Pancreas (tissue), 10 donors: Measurements from ENCODE around the gene HIVEP3. TPM values are rescaled to one million over a fixed set of nuclear protein-coding genes. Genes with fewer than 3 reads are reported as not detected.

Experiments
- ATAC-seq, 4 donors: fragments of 200-7000 bp; cut with Tn5 transposase; one replicate each; pipeline versions ENCODE4 v1.8.0 to v1.9.1; 2020; ENCODE audit warnings: mild to moderate bottlenecking in 4 of 4, moderate library complexity in 4 of 4
- DNase-seq, 6 donors: peaks; one replicate each; pipeline ENCODE4 v3.0.0-alpha.2; 2020
- FAIRE-seq: peaks from 2 replicates; lab custom pipeline; 2012; peaks lifted over from hg19 to GRCh38; lab: Jason Lieb, UNC
- H3K27ac ChIP-seq, 4 donors: fragments of 200-600 bp; sonication (generic); 1 replicate in 3 of 4; 2 replicates in 1 of 4; pipeline versions ENCODE4 v1.5.0 to v1.8.0; 2020
- H3K27me3 ChIP-seq, 4 donors: fragments of 200-600 bp; one replicate each; pipeline ENCODE4 v1.8.0; 2021
- H3K36me3 ChIP-seq, 3 donors: fragments of 200-600 bp; sonication (generic) in 1 of 3; one replicate each; pipeline versions ENCODE4 v1.5.0 to v1.8.0; 2020 to 2021
- H3K4me1 ChIP-seq, 3 donors: fragments of 200-600 bp; one replicate each; pipeline ENCODE4 v1.8.0; 2021
- H3K4me3 ChIP-seq, 4 donors: fragments of 200-600 bp; sonication (generic) in 2 of 4; one replicate each; pipeline versions ENCODE4 v1.5.0 to v1.8.0; 2020 to 2021
- H3K9me3 ChIP-seq, 4 donors: fragments of 200-600 bp; one replicate each; pipeline ENCODE4 v1.8.0; 2021
- CTCF ChIP-seq, 4 donors: fragments of 200-600 bp; sonication (generic) in 3 of 4; IDR thresholded peaks; one replicate each; pipeline versions ENCODE4 v1.5.0 to v1.8.0; 2021; ENCODE audit warnings: antibody characterized with exemption in 4 of 4
- WGBS, 2 donors: extraction: QIAGEN DNeasy Blood & Tissue Kit; methylation state at CpG; one replicate each; pipeline ENCODE4 v1.1.7; 2013; 5-methylcytosine and 5-hydroxymethylcytosine counted together
- intact Hi-C, 3 donors: fragments of 100-400 bp; cut with DNase I; formaldehyde crosslinking; loops; one replicate each; pipeline versions ENCODE4 v1.11.1 to v1.14.2; 2022
- polyA plus RNA-seq, 2 donors: library from polyadenylated mRNA; stranded (reverse); fragments of 200-250 nt; gene quantifications; one replicate each; pipeline ENCODE4 v1.2.3, GENCODE V29; 2013
- total RNA-seq, 6 donors: library from RNA; stranded (reverse); fragmentation: NEBNext Ultra II Directional in 4 of 6; extraction: Animal tissue kit (Norgen Biotek cat#: 25700) in 4 of 6; gene quantifications; one replicate each; pipeline versions ENCODE4 v1.2.1 to v1.2.4, GENCODE V29; 2021 to 2023
- donor health status: healthy with polysubstance abuse.
- donor health status: DM: no; HTN: no; CAD: no; lungs with moderate emphysema.
- donor health status: DM: no; HTN: no; CAD: no.
- donor health status: control.
- donor health status: control.
- donor health status: Bipolar disorder and iron deficiency.
- donor health status: DM: yes; HTN: yes; CAD: no.
- donor health status: DM: no; HTN: no; CAD: no.
- donor health status: DM: no; HTN: no; CAD: no.
- donor health status: DM: yes; HTN: yes; CAD: no.

The HIVEP3 gene
- total and polyA plus RNA-seq, 8 donors = 2.7 to 5.0 (median 3.1) TPM

- Histone ChIP-seq H3K36me3 (no peaks in the 10 kb centered on the region), H3K27me3 (no peaks in the 10 kb centered on the region), H3K9me3 (no peaks in the 10 kb centered on the region), H3K4me3 (no peak overlapping the region), H3K27ac (no peak overlapping the region), H3K4me1 (peaks cover 8 to 15% (median 12%) of the 10 kb centered on the region in 3 donors)
- 85 to 88% methylated on average over 12 of the region's 12 CpGs for WGBS, 2 donors
- DNase-seq = peak in 2 of 6 donors; percentile 29 to 34
- no peak for FAIRE-seq
- no peak for TF ChIP-seq CTCF (IDR thresholded peaks at IDR 0.05)
- ATAC-seq = no peak
- intact Hi-C loops = no loop called here
Measured at GRCh38 chr1:41533016-41533730, 385.5 kb downstream of the HIVEP3 start.

- Histone ChIP-seq H3K9me3 (no peaks in the 10 kb centered on the region), H3K4me1 (peaks cover under 1 to 8% (median 7%) of the 10 kb centered on the region in 3 donors), H3K27ac (no peak overlapping the region), H3K36me3 (no peaks in the 10 kb centered on the region), H3K4me3 (no peak overlapping the region), H3K27me3 (no peaks in the 10 kb centered on the region)
- DNase-seq (peak in 2 of 6 donors; percentile 10), ATAC-seq (no peak), FAIRE-seq (no peak)
- intact Hi-C loops = no loop called here
- TF ChIP-seq CTCF (IDR thresholded peaks at IDR 0.05) = no peak
- 76 to 90% methylated on average over 8 of the region's 8 CpGs for WGBS, 2 donors
Measured at GRCh38 chr1:41532206-41532975, 386.3 kb downstream of the HIVEP3 start.

GRCh38 chr1:41530411-41530810 is 388.3 kb downstream of the HIVEP3 start:
- Histone ChIP-seq H3K27me3 (no peaks in the 10 kb centered on the region), H3K9me3 (no peaks in the 10 kb centered on the region), H3K36me3 (no peaks in the 10 kb centered on the region), H3K4me3 (no peak overlapping the region), H3K4me1 (no peaks in the 10 kb centered on the region), H3K27ac (no peak overlapping the region)
- ATAC-seq = no peak
- peak in 2 of 6 donors; percentile 16 to 33 for DNase-seq
- intact Hi-C loops = no loop called here
- FAIRE-seq = no peak
- WGBS, 2 donors = 75 to 80% methylated on average over 5 of the region's 5 CpGs
- TF ChIP-seq CTCF (IDR thresholded peaks at IDR 0.05) = no peak

GRCh38 chr1:41529621-41530395 is 388.9 kb downstream of the HIVEP3 start:
- TF ChIP-seq CTCF (IDR thresholded peaks at IDR 0.05) = no peak
- no peak for ATAC-seq
- WGBS, 2 donors = 86 to 88% methylated on average over 23 of the region's 23 CpGs

More at GRCh38 chr1:41529621-41530395, 388.9 kb downstream of the HIVEP3 start:
- Histone ChIP-seq H3K36me3 (no peaks in the 10 kb centered on the region), H3K9me3 (no peaks in the 10 kb centered on the region), H3K27me3 (no peaks in the 10 kb centered on the region), H3K4me3 (no peak overlapping the region), H3K27ac (no peak overlapping the region), H3K4me1 (no peaks in the 10 kb centered on the region)
- peak in 2 of 6 donors; percentile 46 to 58 for DNase-seq
- intact Hi-C loops = no loop called here
- no peak for FAIRE-seq
